Gastroesophageal sphincter (tissue), 3 donors: ENCODE measurements around the gene OTOG.

ENCODE experiments used
- CTCF ChIP-seq, 4 experiments: fragments of 200-600 bp in 2 of 4; fragments of 450-650 bp in 2 of 4; sonication (generic) in 1 of 4; IDR thresholded peaks; one replicate each; pipeline ENCODE4 v1.5.1; 2017 to 2019; ENCODE audit warnings: antibody characterized with exemption in 4 of 4, mild to moderate bottlenecking in 2 of 4, moderate library complexity in 2 of 4
- POLR2A ChIP-seq, 2 donors: fragments of 450-650 bp; IDR thresholded peaks; one replicate each; pipeline ENCODE4 v1.6.1; 2017; ENCODE audit warnings: antibody characterized with exemption in 2 of 2, mild to moderate bottlenecking in 2 of 2, moderate library complexity in 1 of 2
- POLR2AphosphoS5 ChIP-seq: sonication (generic); formaldehyde crosslinking; IDR thresholded peaks from one replicate; pipeline ENCODE4 v1.6.1; 2017; ENCODE audit warnings: antibody characterized with exemption

GRCh38 chr11:17602105-17603001, 55.3 kb downstream of the OTOG start:
- no peak for TF ChIP-seq POLR2AphosphoS5
- TF ChIP-seq CTCF (IDR thresholded peaks at IDR 0.05), result no peak
- no peak for TF ChIP-seq POLR2A (IDR thresholded peaks at IDR 0.05)
